Upper lobe of right lung (tissue), 1 donor: ENCODE data around the gene CHRNA10. TPM values are rescaled to one million over a fixed set of nuclear protein-coding genes. Genes with fewer than 3 reads are reported as not detected.
"Not testable (repeated sequence)": the region's sequence is repeated elsewhere in the genome, so short reads cannot be mapped to it uniquely, and the experiment has no call there.

ENCODE experiments used
- ATAC-seq: fragments of 200-7000 bp; cut with Tn5 transposase; one replicate; pipeline ENCODE4 v1.9.1; 2020; ENCODE audit warnings: mild to moderate bottlenecking, moderate library complexity
- DNase-seq: peaks from one replicate; pipeline ENCODE4 v3.0.0-alpha.2; 2020
- H3K27ac ChIP-seq: fragments of 200-600 bp; one replicate; pipeline ENCODE4 v1.8.0; 2022
- H3K27me3 ChIP-seq: fragments of 200-600 bp; one replicate; pipeline ENCODE4 v1.8.0; 2022; ENCODE audit warnings: mild to moderate bottlenecking
- H3K36me3 ChIP-seq: fragments of 200-600 bp; one replicate; pipeline ENCODE4 v1.8.0; 2022
- H3K4me1 ChIP-seq: fragments of 200-600 bp; one replicate; pipeline ENCODE4 v1.8.0; 2022
- H3K4me3 ChIP-seq: fragments of 200-600 bp; one replicate; pipeline ENCODE4 v1.8.0; 2022; ENCODE audit warnings: mild to moderate bottlenecking
- H3K9me3 ChIP-seq: fragments of 200-600 bp; one replicate; pipeline ENCODE4 v1.8.0; 2022
- CTCF ChIP-seq: fragments of 200-600 bp; IDR thresholded peaks from one replicate; pipeline ENCODE4 v1.8.0; 2022; ENCODE audit warnings: antibody characterized with exemption
- intact Hi-C: fragments of 100-400 bp; cut with DNase I; formaldehyde crosslinking; loops from one replicate; pipeline ENCODE4 v1.11.0; 2022
- total RNA-seq: library from RNA; stranded (reverse); fragmentation: NEBNext Ultra II Directional; extraction: Animal tissue kit (Norgen Biotek cat#: 25700); gene quantifications from one replicate; pipeline ENCODE4 v1.2.1, GENCODE V29; 2021
- donor health status: DM: no; HTN: yes; CAD: no; lungs with severe emphysema.

CHRNA10 gene
- total RNA-seq, 1 donor from 2014 or later = 1.2 TPM

- Histone ChIP-seq H3K4me3 (no peak overlapping the region), H3K9me3 (no peaks in the 10 kb centered on the region), H3K27ac (no peak overlapping the region), H3K27me3 (no peaks in the 10 kb centered on the region), H3K36me3 (no peaks in the 10 kb centered on the region), H3K4me1 (peaks cover 10% of the 10 kb centered on the region)
- DNase-seq = no peak
- intact Hi-C loops = no loop called here
- no peak for ATAC-seq
- TF ChIP-seq CTCF = no peak
These were observed 25.6 kb downstream of the CHRNA10 start for GRCh38 chr11:3645552-3645951.

GRCh38 chr11:3644817-3645235, 26.4 kb downstream of the CHRNA10 start, which contains the start of gene ART1:
TSS of gene ART1 (plus strand) at chr11:3645128. CDS start at chr11:3659214, 14,086 bp downstream.
- ATAC-seq (peak; percentile 6), DNase-seq (no peak)
- H3K4me1 ChIP-seq = peaks cover 10% of the 10 kb centered on the region
- H3K4me3 ChIP-seq = no peak within 1 kb of the TSS
- intact Hi-C loops = no loop called here
- no peak within 1 kb of the TSS for H3K27ac ChIP-seq
- no peaks in the 10 kb centered on the region for H3K36me3 ChIP-seq
- no peak for TF ChIP-seq CTCF
- H3K27me3 ChIP-seq = no peaks in the 10 kb centered on the region
- no peaks in the 10 kb centered on the region for H3K9me3 ChIP-seq

- H3K9me3 ChIP-seq, DNase-seq, H3K36me3 ChIP-seq, H3K27me3 ChIP-seq, H3K27ac ChIP-seq, intact Hi-C loops, ATAC-seq: not testable (repeated sequence)
- H3K4me3 ChIP-seq = peak overlapping the region; percentile 67
- H3K4me1 ChIP-seq = peaks cover 10% of the 10 kb centered on the region
These were observed 28.1 kb downstream of the CHRNA10 start for GRCh38 chr11:3643102-3643546.

- Histone ChIP-seq H3K4me3 (peak overlapping the region; percentile 67), H3K9me3 (no peaks in the 10 kb centered on the region), H3K4me1 (peaks cover 10% of the 10 kb centered on the region), H3K27ac (peak overlapping the region; percentile 42), H3K36me3 (no peaks in the 10 kb centered on the region), H3K27me3 (no peaks in the 10 kb centered on the region)
- ATAC-seq = peak; percentile 94
- intact Hi-C loops = no loop called here
- DNase-seq = peak; percentile 92
- TF ChIP-seq CTCF = no peak
These were observed 28.9 kb downstream of the CHRNA10 start for GRCh38 chr11:3642071-3642951.

- Histone ChIP-seq H3K36me3 (no peaks in the 10 kb centered on the region), H3K4me3 (peak within 1 kb of the TSS; percentile 67), H3K4me1 (peaks cover 10% of the 10 kb centered on the region), H3K27me3 (no peaks in the 10 kb centered on the region), H3K9me3 (no peaks in the 10 kb centered on the region), H3K27ac (peak within 1 kb of the TSS; percentile 42)
- ATAC-seq (no peak), DNase-seq (no peak)
- intact Hi-C loops = no loop called here
- TF ChIP-seq CTCF = no peak
These were observed 29.5 kb downstream of the CHRNA10 start, which contains the start of gene ART5 for GRCh38 chr11:3641701-3642070. TSS of gene ART5 (minus strand) at chr11:3641992. CDS start at chr11:3641862, 130 bp downstream.

- no peak for TF ChIP-seq CTCF
- ATAC-seq (no peak), DNase-seq (no peak)
- intact Hi-C loops = no loop called here
- Histone ChIP-seq H3K4me1 (peaks cover 10% of the 10 kb centered on the region), H3K9me3 (no peaks in the 10 kb centered on the region), H3K27me3 (no peaks in the 10 kb centered on the region), H3K27ac (no peak overlapping the region), H3K36me3 (no peaks in the 10 kb centered on the region), H3K4me3 (no peak overlapping the region)
These were observed 30.0 kb downstream of the CHRNA10 start for GRCh38 chr11:3641191-3641590.
